T-helper 1 cell treated with Interleukin-12 subunit alpha and Interleukin-12 subunit beta and Interleukin-4 antibody, amounts not matched to agents 30 μg/mL and 1 μg/mL, for 36 hours (primary cell): ENCODE data around the gene ME1.
"Not testable (repeated sequence)": the region's sequence is repeated elsewhere in the genome, so short reads cannot be mapped to it uniquely, and the experiment has no call there.

Experiments used
- H3K27ac Mint-ChIP-seq: one replicate; pipeline ENCODE4 v1.8.0; 2021; ENCODE audit warnings: mild to moderate bottlenecking, mixed read lengths
- H3K27me3 Mint-ChIP-seq: one replicate; pipeline ENCODE4 v1.8.0; 2021; ENCODE audit warnings: low read depth, mixed read lengths
- H3K36me3 Mint-ChIP-seq: one replicate; pipeline ENCODE4 v1.8.0; 2021; ENCODE audit warnings: low read depth, mixed read lengths
- H3K4me1 Mint-ChIP-seq: one replicate; pipeline ENCODE4 v1.8.0; 2021; ENCODE audit warnings: low read depth, mixed read lengths
- H3K4me3 Mint-ChIP-seq: one replicate; pipeline ENCODE4 v1.8.0; 2021; ENCODE audit warnings: mild to moderate bottlenecking, moderate library complexity, mixed read lengths
- H3K9me3 Mint-ChIP-seq: one replicate; pipeline ENCODE4 v1.8.0; 2021; ENCODE audit warnings: mixed read lengths

The ME1 gene

GRCh38 chr6:83450015-83450414 is 19.2 kb upstream of the ME1 start:
- H3K4me1 Mint-ChIP-seq, H3K4me3 Mint-ChIP-seq, H3K9me3 Mint-ChIP-seq, H3K27ac Mint-ChIP-seq, H3K27me3 Mint-ChIP-seq, H3K36me3 Mint-ChIP-seq: not testable (repeated sequence)

- not testable (repeated sequence) for H3K4me3 Mint-ChIP-seq, H3K4me1 Mint-ChIP-seq, H3K27me3 Mint-ChIP-seq, H3K9me3 Mint-ChIP-seq, H3K27ac Mint-ChIP-seq, H3K36me3 Mint-ChIP-seq
Observed at GRCh38 chr6:83444086-83444699, 13.3 kb upstream of the ME1 start.

GRCh38 chr6:83443516-83443915 is 12.7 kb upstream of the ME1 start:
- no peaks in the 10 kb centered on the region for H3K4me1 Mint-ChIP-seq
- no peak overlapping the region for H3K27ac Mint-ChIP-seq
- no peak overlapping the region for H3K4me3 Mint-ChIP-seq

GRCh38 chr6:83442752-83443151 is 11.9 kb upstream of the ME1 start:
- no peaks in the 10 kb centered on the region for H3K9me3 Mint-ChIP-seq
- H3K4me3 Mint-ChIP-seq, result no peak overlapping the region
- no peak overlapping the region for H3K27ac Mint-ChIP-seq

More at GRCh38 chr6:83443516-83443915, 12.7 kb upstream of the ME1 start:
- H3K9me3 Mint-ChIP-seq, result no peaks in the 10 kb centered on the region
- H3K36me3 Mint-ChIP-seq, result no peaks in the 10 kb centered on the region
- H3K27me3 Mint-ChIP-seq, result no peaks in the 10 kb centered on the region

GRCh38 chr6:83439201-83439600 is 8.3 kb upstream of the ME1 start:
- Mint-ChIP-seq H3K4me1 (no peaks in the 10 kb centered on the region), H3K4me3 (no peak overlapping the region), H3K27me3 (no peaks in the 10 kb centered on the region), H3K36me3 (no peaks in the 10 kb centered on the region), H3K9me3 (no peaks in the 10 kb centered on the region), H3K27ac (no peak overlapping the region)

More at GRCh38 chr6:83442752-83443151, 11.9 kb upstream of the ME1 start:
- H3K27me3 Mint-ChIP-seq, result no peaks in the 10 kb centered on the region
- H3K4me1 Mint-ChIP-seq, result no peaks in the 10 kb centered on the region
- no peaks in the 10 kb centered on the region for H3K36me3 Mint-ChIP-seq

- peaks cover 8% of the 10 kb centered on the region for H3K27me3 Mint-ChIP-seq
- no peak overlapping the region for H3K4me3 Mint-ChIP-seq
- H3K27ac Mint-ChIP-seq, result no peak overlapping the region
- H3K9me3 Mint-ChIP-seq, result no peaks in the 10 kb centered on the region
- H3K36me3 Mint-ChIP-seq, result no peaks in the 10 kb centered on the region
- H3K4me1 Mint-ChIP-seq, result no peaks in the 10 kb centered on the region
Observed at GRCh38 chr6:83436674-83437073, 5.8 kb upstream of the ME1 start.

- H3K36me3 Mint-ChIP-seq, result peaks cover 2% of the 10 kb centered on the region
- no peaks in the 10 kb centered on the region for H3K9me3 Mint-ChIP-seq
- no peak overlapping the region for H3K27ac Mint-ChIP-seq
- no peaks in the 10 kb centered on the region for H3K4me1 Mint-ChIP-seq
- peaks cover 25% of the 10 kb centered on the region for H3K27me3 Mint-ChIP-seq
- no peak overlapping the region for H3K4me3 Mint-ChIP-seq
Observed at GRCh38 chr6:83433177-83433576, 2.3 kb upstream of the ME1 start.

GRCh38 chr6:83432636-83433035 is 1.8 kb upstream of the ME1 start:
- Mint-ChIP-seq H3K9me3 (no peaks in the 10 kb centered on the region), H3K27me3 (peaks cover 30% of the 10 kb centered on the region), H3K4me3 (no peak overlapping the region), H3K36me3 (peaks cover 2% of the 10 kb centered on the region), H3K27ac (no peak overlapping the region), H3K4me1 (no peaks in the 10 kb centered on the region)

- peaks cover 2% of the 10 kb centered on the region for H3K36me3 Mint-ChIP-seq
- peaks cover 30% of the 10 kb centered on the region for H3K27me3 Mint-ChIP-seq
- no peak overlapping the region for H3K27ac Mint-ChIP-seq
- no peaks in the 10 kb centered on the region for H3K4me1 Mint-ChIP-seq
- H3K4me3 Mint-ChIP-seq, result no peak overlapping the region
- no peaks in the 10 kb centered on the region for H3K9me3 Mint-ChIP-seq
Observed at GRCh38 chr6:83431545-83432155, 799 bp upstream of the ME1 start.

GRCh38 chr6:83429857-83430610 is 817 bp downstream of the ME1 start:
- no peak overlapping the region for H3K27ac Mint-ChIP-seq
- H3K36me3 Mint-ChIP-seq, result peaks cover 2% of the 10 kb centered on the region
- peaks cover 30% of the 10 kb centered on the region for H3K27me3 Mint-ChIP-seq
- no peaks in the 10 kb centered on the region for H3K4me1 Mint-ChIP-seq
- peaks cover 4% of the 10 kb centered on the region for H3K9me3 Mint-ChIP-seq
- H3K4me3 Mint-ChIP-seq, result no peak overlapping the region

GRCh38 chr6:83429269-83429668 is 1.6 kb downstream of the ME1 start:
- no peak overlapping the region for H3K4me3 Mint-ChIP-seq

GRCh38 chr6:83424392-83425018 is 6.3 kb downstream of the ME1 start:
- Mint-ChIP-seq H3K36me3 (no peaks in the 10 kb centered on the region), H3K4me1 (no peaks in the 10 kb centered on the region), H3K27me3 (peaks cover 10% of the 10 kb centered on the region), H3K27ac (no peak overlapping the region), H3K9me3 (peaks cover 4% of the 10 kb centered on the region), H3K4me3 (no peak overlapping the region)

More at GRCh38 chr6:83429269-83429668, 1.6 kb downstream of the ME1 start:
- Mint-ChIP-seq H3K9me3 (peaks cover 4% of the 10 kb centered on the region), H3K27ac (no peak overlapping the region), H3K36me3 (peaks cover 2% of the 10 kb centered on the region), H3K4me1 (no peaks in the 10 kb centered on the region), H3K27me3 (peaks cover 30% of the 10 kb centered on the region)

- no peaks in the 10 kb centered on the region for H3K36me3 Mint-ChIP-seq
- H3K4me3 Mint-ChIP-seq, result no peak overlapping the region
- H3K27me3 Mint-ChIP-seq, result no peaks in the 10 kb centered on the region
- H3K4me1 Mint-ChIP-seq, result no peaks in the 10 kb centered on the region
- no peak overlapping the region for H3K27ac Mint-ChIP-seq
- no peaks in the 10 kb centered on the region for H3K9me3 Mint-ChIP-seq
Observed at GRCh38 chr6:83417880-83418663, 12.8 kb downstream of the ME1 start.

GRCh38 chr6:83413068-83413467 is 17.8 kb downstream of the ME1 start:
- Mint-ChIP-seq H3K27ac (no peak overlapping the region), H3K4me1 (no peaks in the 10 kb centered on the region), H3K36me3 (no peaks in the 10 kb centered on the region), H3K27me3 (no peaks in the 10 kb centered on the region), H3K4me3 (no peak overlapping the region), H3K9me3 (no peaks in the 10 kb centered on the region)
